GM18951 (cell line): ENCODE data around the gene APRT.

Experiments used
- POLR2A ChIP-seq: IDR thresholded peaks from 4 replicates; pipeline ENCODE4 v1.6.1; 2011; ENCODE audit warnings: mild to moderate bottlenecking; ENCODE audit not compliant: insufficient read length, insufficient read depth; ENCODE audit errors: extremely low read depth
- in situ Hi-C: fragments of 300-500 bp; cut with MboI; formaldehyde crosslinking; loops from one replicate; pipeline ENCODE4 v1.12.0; 2022; ENCODE audit warnings: low sequenced_read_pairs, mixed read lengths, inconsistent platforms; ENCODE audit not compliant: unreplicated experiment

Gene APRT

GRCh38 chr16:88824256-88825077 lies 12.7 kb upstream of the APRT start:
- in situ Hi-C loops, result loop anchor here (25.0 kb wide), 1 partner anchor 388 kb away; the partner anchor contains the start of genes SLC22A31 and ZNF778
- no peak for TF ChIP-seq POLR2A

GRCh38 chr16:88823646-88824045 lies 11.9 kb upstream of the APRT start:
- in situ Hi-C loops, result loop anchor here (25.0 kb wide), 1 partner anchor 389 kb away; the partner anchor contains the start of genes SLC22A31 and ZNF778

- in situ Hi-C loops, result loop anchor here (25.0 kb wide), 1 partner anchor 390 kb away; the partner anchor contains the start of genes SLC22A31 and ZNF778
- TF ChIP-seq POLR2A, result no peak
These were observed 10.7 kb upstream of the APRT start for GRCh38 chr16:88822281-88823040.

- in situ Hi-C loops, result loop anchor here (25.0 kb wide), 1 partner anchor 391 kb away; the partner anchor contains the start of genes SLC22A31 and ZNF778
- no peak for TF ChIP-seq POLR2A
These were observed 9.6 kb upstream of the APRT start for GRCh38 chr16:88821168-88821850.

- TF ChIP-seq POLR2A, result no peak
- in situ Hi-C loops, result loop anchor here (25.0 kb wide), 1 partner anchor 392 kb away; the partner anchor contains the start of genes SLC22A31 and ZNF778
These were observed 8.8 kb upstream of the APRT start for GRCh38 chr16:88820385-88821025.

DNA sequence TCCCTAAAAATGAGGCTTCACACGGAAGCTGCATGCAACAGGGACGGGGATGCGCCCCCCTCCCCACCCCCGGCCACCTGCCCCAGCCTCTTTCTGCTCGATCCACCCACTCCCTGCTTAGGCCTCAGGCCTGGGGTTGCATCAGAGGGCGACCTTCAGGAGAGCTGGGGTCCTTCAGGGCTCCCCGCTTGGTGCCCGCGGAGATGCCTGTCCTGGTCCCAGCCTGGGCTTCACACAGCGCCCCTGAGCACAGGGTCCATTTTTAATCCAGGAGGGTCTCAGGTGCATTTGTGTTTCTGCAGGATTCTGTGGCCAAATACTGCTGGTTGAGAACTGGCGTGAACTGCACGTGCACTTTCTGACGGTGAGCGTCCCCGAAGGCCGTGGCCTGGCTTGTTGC lies 7.4 kb upstream of the APRT start:
- TF ChIP-seq POLR2A, result no peak
- in situ Hi-C loops, result loop anchor here (25.0 kb wide), 1 partner anchor 393 kb away; the partner anchor contains the start of genes SLC22A31 and ZNF778

- TF ChIP-seq POLR2A, result no peak
- in situ Hi-C loops, result loop anchor here (25.0 kb wide), 1 partner anchor 394 kb away; the partner anchor contains the start of genes SLC22A31 and ZNF778
These were observed 6.8 kb upstream of the APRT start for GRCh38 chr16:88818575-88818874.

- in situ Hi-C loops, result loop anchor here (25.0 kb wide), 1 partner anchor 394 kb away; the partner anchor contains the start of genes SLC22A31 and ZNF778
These were observed 6.3 kb upstream of the APRT start for GRCh38 chr16:88817785-88818574.

GRCh38 chr16:88816736-88817535 lies 5.2 kb upstream of the APRT start:
- no peak for TF ChIP-seq POLR2A
- in situ Hi-C loops, result loop anchor here (25.0 kb wide), 1 partner anchor 395 kb away; the partner anchor contains the start of genes SLC22A31 and ZNF778

More at GRCh38 chr16:88817785-88818574, 6.3 kb upstream of the APRT start:
- TF ChIP-seq POLR2A, result no peak

GRCh38 chr16:88815901-88816589 lies 4.3 kb upstream of the APRT start:
- TF ChIP-seq POLR2A, result no peak
- in situ Hi-C loops, result loop anchor here (25.0 kb wide), 1 partner anchor 396 kb away; the partner anchor contains the start of genes SLC22A31 and ZNF778

DNA sequence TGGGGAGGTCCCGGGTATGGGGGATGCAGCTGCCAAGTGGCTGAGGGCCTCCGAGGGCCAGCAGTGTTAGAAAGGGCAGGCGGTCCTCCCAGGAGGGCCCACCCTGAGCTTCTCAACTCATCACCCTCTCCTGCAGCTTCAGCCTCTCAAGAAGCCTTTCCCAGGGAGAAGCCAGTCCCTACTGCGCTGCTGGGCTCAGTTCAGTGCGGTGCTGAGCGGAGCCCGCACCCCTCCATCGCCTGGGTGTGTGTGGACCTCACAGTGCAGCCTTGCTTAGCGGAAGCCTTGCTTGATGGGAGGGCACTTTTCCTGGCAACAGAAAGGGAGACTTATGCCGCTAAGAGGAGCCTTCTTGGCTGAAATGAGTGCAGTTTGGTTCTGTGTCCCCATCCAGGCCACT lies 3.5 kb upstream of the APRT start:
- in situ Hi-C loops, result loop anchor here (25.0 kb wide), 1 partner anchor 397 kb away; the partner anchor contains the start of genes SLC22A31 and ZNF778
- TF ChIP-seq POLR2A, result no peak
